GM18519 (cell line): ENCODE results near the gene PCSK2.

Experiments
- ATAC-seq: cut with Tn5 transposase; IDR thresholded peaks from one replicate; pipeline ENCODE4 v1.9.1; 2021; ENCODE audit warnings: mild to moderate bottlenecking, moderate library complexity; ENCODE audit not compliant: unreplicated experiment, low FRiP score

Gene PCSK2

GRCh38 chr20:17390655-17391054 lies 163.8 kb downstream of the PCSK2 start:
- no peak for ATAC-seq

GRCh38 chr20:17391127-17391771 lies 164.4 kb downstream of the PCSK2 start:
- no peak for ATAC-seq

- no peak for ATAC-seq
Measured at GRCh38 chr20:17394411-17394810, 167.6 kb downstream of the PCSK2 start.

- no peak for ATAC-seq
Measured at GRCh38 chr20:17395729-17396128, 168.9 kb downstream of the PCSK2 start.

- ATAC-seq, result no peak
Measured at GRCh38 chr20:17399303-17399985, 172.6 kb downstream of the PCSK2 start.

- ATAC-seq, result no peak
Measured at GRCh38 chr20:17403461-17403860, 176.6 kb downstream of the PCSK2 start.

- ATAC-seq, result no peak
Measured at GRCh38 chr20:17406051-17406590, 179.3 kb downstream of the PCSK2 start.

GRCh38 chr20:17407550-17407949 lies 180.7 kb downstream of the PCSK2 start:
- no peak for ATAC-seq

- ATAC-seq, result no peak
Measured at GRCh38 chr20:17417225-17417624, 190.4 kb downstream of the PCSK2 start.

GRCh38 chr20:17418737-17419136 lies 191.9 kb downstream of the PCSK2 start:
- no peak for ATAC-seq

GRCh38 chr20:17419479-17420041 lies 192.7 kb downstream of the PCSK2 start:
- ATAC-seq, result no peak

GRCh38 chr20:17421493-17421892 lies 194.7 kb downstream of the PCSK2 start:
- no peak for ATAC-seq

GRCh38 chr20:17423782-17424181 lies 196.9 kb downstream of the PCSK2 start:
- no peak for ATAC-seq

GRCh38 chr20:17427638-17428037 lies 200.8 kb downstream of the PCSK2 start:
- no peak for ATAC-seq

- ATAC-seq, result no peak
Measured at GRCh38 chr20:17430125-17430950, 203.5 kb downstream of the PCSK2 start.

- no peak for ATAC-seq
Measured at GRCh38 chr20:17431621-17432364, 205.0 kb downstream of the PCSK2 start.

GRCh38 chr20:17436664-17437063 lies 209.8 kb downstream of the PCSK2 start:
- ATAC-seq, result no peak

- no peak for ATAC-seq
Measured at GRCh38 chr20:17437251-17437650, 210.4 kb downstream of the PCSK2 start.

GRCh38 chr20:17438436-17439039 lies 211.7 kb downstream of the PCSK2 start:
- no peak for ATAC-seq
